Stimulated activated memory B cell treated with anti-CD40 and anti-IgM and Interleukin-4, amounts not matched to agents 10 μg/mL and 1 μg/mL and 100 μg/mL, for 72 hours (primary cell): ENCODE measurements around the gene HPCA.

Experiments used
- ATAC-seq: fragments of 150-1000 bp; cut with Tn5 transposase; 2 replicates; pipeline ENCODE4 v1.10.0; 2021
- H3K27ac Mint-ChIP-seq: one replicate; pipeline ENCODE4 v1.8.0; 2022; ENCODE audit warnings: mild to moderate bottlenecking, mixed read lengths
- H3K27me3 Mint-ChIP-seq: one replicate; pipeline ENCODE4 v1.8.0; 2022; ENCODE audit warnings: mixed read lengths
- H3K36me3 Mint-ChIP-seq: one replicate; pipeline ENCODE4 v1.8.0; 2022; ENCODE audit warnings: mixed read lengths
- H3K4me1 Mint-ChIP-seq: one replicate; pipeline ENCODE4 v1.8.0; 2022; ENCODE audit warnings: mixed read lengths
- H3K4me3 Mint-ChIP-seq: one replicate; pipeline ENCODE4 v1.8.0; 2022; ENCODE audit warnings: mild to moderate bottlenecking, moderate library complexity, mixed read lengths
- H3K9me3 Mint-ChIP-seq: one replicate; pipeline ENCODE4 v1.8.0; 2022; ENCODE audit warnings: mixed read lengths

Gene HPCA

GRCh38 chr1:32886004-32886827 is at the start of gene HPCA:
TSS of gene HPCA (plus strand) at chr1:32886491. CDS start at chr1:32888899, 2,408 bp downstream.
- Mint-ChIP-seq H3K4me3 (no peak within 1 kb of the TSS), H3K27me3 (peaks cover 83% of the 10 kb centered on the region), H3K9me3 (no peaks in the 10 kb centered on the region), H3K4me1 (no peaks in the 10 kb centered on the region), H3K36me3 (no peaks in the 10 kb centered on the region), H3K27ac (no peak within 1 kb of the TSS)
- ATAC-seq: peak; percentile 28

GRCh38 chr1:32848354-32849063 is 37.8 kb upstream of the HPCA start:
- Mint-ChIP-seq H3K27me3 (no peaks in the 10 kb centered on the region), H3K4me1 (no peaks in the 10 kb centered on the region), H3K9me3 (peaks cover 2% of the 10 kb centered on the region), H3K27ac (peak overlapping the region; percentile 30), H3K4me3 (no peak overlapping the region), H3K36me3 (peaks cover 41% of the 10 kb centered on the region)
- no peak for ATAC-seq

DNA sequence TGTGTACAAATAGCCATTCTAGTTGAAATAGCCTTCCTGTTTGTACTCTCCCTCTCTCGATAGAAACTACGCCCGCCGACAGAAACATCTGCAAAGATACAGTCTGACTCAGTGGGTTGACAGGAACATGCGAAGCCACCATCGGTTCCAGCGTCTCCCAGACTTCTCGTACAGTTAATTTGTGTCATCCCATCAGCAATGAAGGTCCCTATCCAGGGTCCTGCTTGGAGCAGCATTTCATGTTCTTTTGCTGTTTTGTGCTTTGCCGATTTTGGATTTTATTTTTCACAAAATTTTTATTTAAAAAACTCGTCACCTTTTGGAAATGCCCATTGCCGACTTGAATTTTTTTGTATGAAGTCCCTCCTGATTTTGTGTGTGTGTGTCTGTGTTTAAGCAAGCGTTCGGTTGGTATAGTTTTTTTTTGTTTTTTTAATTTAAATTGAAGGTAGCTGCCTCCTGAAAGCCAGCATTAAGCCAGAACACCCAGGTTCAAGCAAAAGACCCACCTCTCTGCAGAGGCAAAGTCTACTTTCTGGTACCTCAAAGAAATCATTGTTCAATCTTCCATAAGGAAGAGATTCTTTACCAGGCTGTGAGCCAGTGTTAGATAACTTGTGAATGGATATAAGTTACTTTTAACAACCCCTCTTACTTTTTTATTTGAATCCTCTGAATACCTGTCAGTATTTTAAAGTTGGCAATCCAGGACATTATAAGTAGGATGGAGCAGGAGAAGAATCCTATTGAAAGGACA is 30.3 kb upstream of the HPCA start:
- peaks cover 56% of the 10 kb centered on the region for H3K36me3 Mint-ChIP-seq
- no peak overlapping the region for H3K4me3 Mint-ChIP-seq
- no peak overlapping the region for H3K27ac Mint-ChIP-seq
- H3K4me1 Mint-ChIP-seq: no peaks in the 10 kb centered on the region
- H3K9me3 Mint-ChIP-seq: no peaks in the 10 kb centered on the region
- H3K27me3 Mint-ChIP-seq: no peaks in the 10 kb centered on the region
- no peak for ATAC-seq

- H3K4me1 Mint-ChIP-seq: no peaks in the 10 kb centered on the region
- H3K4me3 Mint-ChIP-seq: no peak overlapping the region
- no peaks in the 10 kb centered on the region for H3K27me3 Mint-ChIP-seq
- ATAC-seq: no peak
- H3K36me3 Mint-ChIP-seq: peaks cover 62% of the 10 kb centered on the region
- H3K27ac Mint-ChIP-seq: no peak overlapping the region
- no peaks in the 10 kb centered on the region for H3K9me3 Mint-ChIP-seq
These were observed 28.2 kb upstream of the HPCA start for GRCh38 chr1:32858136-32858535.

DNA sequence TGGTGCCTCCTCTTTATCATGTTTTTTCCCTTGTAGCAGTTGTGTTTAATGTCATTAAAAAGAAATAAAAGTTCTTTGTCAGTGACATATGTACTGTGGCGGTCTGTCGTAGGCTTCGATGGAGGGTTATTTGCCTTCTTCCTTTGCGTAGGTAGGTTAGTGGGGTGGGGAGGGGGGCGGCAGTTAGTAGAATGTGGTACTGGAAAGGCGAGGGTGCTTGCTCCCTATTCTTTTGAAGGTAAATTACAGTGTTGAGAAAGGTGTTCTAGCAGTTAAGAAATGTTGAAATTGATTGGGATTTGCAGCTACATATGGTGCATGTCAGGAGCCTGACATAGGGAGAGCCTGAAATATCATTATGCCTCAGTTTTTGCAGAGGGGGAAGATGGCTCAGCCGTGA is 27.5 kb upstream of the HPCA start:
- H3K4me1 Mint-ChIP-seq: no peaks in the 10 kb centered on the region
- no peak for ATAC-seq
- H3K36me3 Mint-ChIP-seq: peaks cover 60% of the 10 kb centered on the region
- H3K4me3 Mint-ChIP-seq: no peak overlapping the region
- no peak overlapping the region for H3K27ac Mint-ChIP-seq
- no peaks in the 10 kb centered on the region for H3K27me3 Mint-ChIP-seq
- no peaks in the 10 kb centered on the region for H3K9me3 Mint-ChIP-seq

- no peaks in the 10 kb centered on the region for H3K27me3 Mint-ChIP-seq
- no peak for ATAC-seq
- H3K4me3 Mint-ChIP-seq: no peak overlapping the region
- no peaks in the 10 kb centered on the region for H3K4me1 Mint-ChIP-seq
- H3K9me3 Mint-ChIP-seq: no peaks in the 10 kb centered on the region
- H3K27ac Mint-ChIP-seq: no peak overlapping the region
- H3K36me3 Mint-ChIP-seq: peaks cover 57% of the 10 kb centered on the region
These were observed 26.4 kb upstream of the HPCA start for GRCh38 chr1:32859915-32860314.

DNA sequence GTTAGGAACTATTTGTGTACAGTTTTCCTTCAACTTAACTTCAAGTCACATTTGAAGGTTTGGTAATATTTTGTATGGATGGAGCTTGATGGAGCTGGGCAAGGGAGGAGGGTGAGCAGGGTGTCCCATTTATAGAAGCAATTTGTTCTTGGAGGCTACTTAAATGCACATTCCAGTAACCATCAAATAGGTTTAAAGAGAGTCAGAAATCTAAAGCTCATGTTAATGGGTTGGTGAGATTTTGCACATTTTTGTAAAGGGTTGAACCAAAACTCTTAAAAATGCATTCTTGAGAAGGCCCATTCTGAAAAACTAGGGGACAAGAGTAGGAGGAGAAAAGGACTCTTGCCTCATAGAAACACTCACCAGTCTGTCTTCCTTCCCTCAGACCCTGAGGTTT is 25.7 kb upstream of the HPCA start:
- H3K4me1 Mint-ChIP-seq: no peaks in the 10 kb centered on the region
- H3K4me3 Mint-ChIP-seq: no peak overlapping the region
- ATAC-seq: no peak
- H3K27me3 Mint-ChIP-seq: no peaks in the 10 kb centered on the region
- H3K9me3 Mint-ChIP-seq: no peaks in the 10 kb centered on the region
- no peak overlapping the region for H3K27ac Mint-ChIP-seq
- H3K36me3 Mint-ChIP-seq: peaks cover 52% of the 10 kb centered on the region

DNA sequence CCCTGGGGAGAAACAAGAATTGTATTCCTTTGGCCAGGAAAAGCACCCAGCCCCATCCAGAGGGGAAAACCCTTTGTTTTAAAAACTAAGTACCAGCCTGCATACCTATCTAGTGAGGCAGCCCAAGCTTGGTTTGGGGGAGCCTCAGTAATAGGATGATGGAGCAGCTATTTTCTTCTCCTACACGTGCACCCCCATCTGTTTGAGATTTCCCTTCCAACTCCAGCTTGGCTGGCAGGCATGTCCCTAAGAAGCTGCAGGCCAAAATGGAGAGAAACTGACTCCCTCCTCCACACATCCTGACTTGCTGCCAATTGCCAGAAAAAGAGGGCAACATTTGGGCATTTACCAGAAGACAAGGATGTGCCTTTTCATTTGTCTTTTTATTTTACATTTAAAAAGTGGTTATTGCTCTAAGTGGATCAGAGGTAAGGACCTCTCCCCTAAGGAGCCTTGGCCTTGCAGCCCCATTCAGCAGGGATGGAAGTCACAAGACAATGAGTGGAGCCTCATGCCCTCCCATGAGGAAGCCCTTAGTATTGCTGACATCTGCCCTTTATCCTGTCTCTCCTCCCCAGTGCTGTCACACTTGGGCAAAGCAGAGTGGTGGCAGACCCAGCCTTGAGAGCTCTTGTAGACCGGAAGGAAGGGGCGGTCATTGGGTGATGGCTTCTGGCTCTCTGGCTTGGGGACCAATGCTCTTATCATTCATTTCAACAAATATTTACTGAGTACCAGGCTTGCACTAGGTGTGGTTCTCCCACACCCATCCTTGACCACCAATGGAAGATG is 24.2 kb upstream of the HPCA start:
- Mint-ChIP-seq H3K4me3 (no peak overlapping the region), H3K9me3 (no peaks in the 10 kb centered on the region), H3K27ac (no peak overlapping the region), H3K4me1 (no peaks in the 10 kb centered on the region), H3K27me3 (no peaks in the 10 kb centered on the region), H3K36me3 (peaks cover 42% of the 10 kb centered on the region)
- ATAC-seq: no peak

- Mint-ChIP-seq H3K4me1 (no peaks in the 10 kb centered on the region), H3K36me3 (peaks cover 37% of the 10 kb centered on the region), H3K4me3 (no peak overlapping the region), H3K27me3 (no peaks in the 10 kb centered on the region), H3K9me3 (no peaks in the 10 kb centered on the region), H3K27ac (no peak overlapping the region)
- ATAC-seq: no peak
These were observed 22.9 kb upstream of the HPCA start for GRCh38 chr1:32863218-32863880.

- Mint-ChIP-seq H3K27ac (no peak overlapping the region), H3K27me3 (peaks cover 1% of the 10 kb centered on the region), H3K9me3 (no peaks in the 10 kb centered on the region), H3K36me3 (peaks cover 42% of the 10 kb centered on the region), H3K4me3 (no peak overlapping the region), H3K4me1 (no peaks in the 10 kb centered on the region)
- ATAC-seq: no peak
These were observed 22.4 kb upstream of the HPCA start for GRCh38 chr1:32863881-32864245.

- H3K4me3 Mint-ChIP-seq: no peak overlapping the region
- H3K9me3 Mint-ChIP-seq: no peaks in the 10 kb centered on the region
- no peak for ATAC-seq
- peaks cover 4% of the 10 kb centered on the region for H3K4me1 Mint-ChIP-seq
- H3K27ac Mint-ChIP-seq: no peak overlapping the region
- H3K27me3 Mint-ChIP-seq: peaks cover 8% of the 10 kb centered on the region
- H3K36me3 Mint-ChIP-seq: peaks cover 43% of the 10 kb centered on the region
These were observed 21.8 kb upstream of the HPCA start for GRCh38 chr1:32864375-32865019.

GRCh38 chr1:32865639-32866405 is 20.5 kb upstream of the HPCA start:
- H3K9me3 Mint-ChIP-seq: no peaks in the 10 kb centered on the region
- H3K4me1 Mint-ChIP-seq: peaks cover 13% of the 10 kb centered on the region
- peaks cover 19% of the 10 kb centered on the region for H3K27me3 Mint-ChIP-seq
- no peak overlapping the region for H3K4me3 Mint-ChIP-seq
- H3K36me3 Mint-ChIP-seq: peaks cover 43% of the 10 kb centered on the region
- H3K27ac Mint-ChIP-seq: no peak overlapping the region
- no peak for ATAC-seq

- no peak overlapping the region for H3K4me3 Mint-ChIP-seq
- H3K4me1 Mint-ChIP-seq: peaks cover 25% of the 10 kb centered on the region
- H3K27me3 Mint-ChIP-seq: peaks cover 19% of the 10 kb centered on the region
- peaks cover 37% of the 10 kb centered on the region for H3K36me3 Mint-ChIP-seq
- no peak for ATAC-seq
- no peaks in the 10 kb centered on the region for H3K9me3 Mint-ChIP-seq
- H3K27ac Mint-ChIP-seq: no peak overlapping the region
These were observed 19.1 kb upstream of the HPCA start for GRCh38 chr1:32867151-32867550.
